H1 (cell line): ENCODE measurements around the gene RCAN3.

Experiments used
- CHD2 ChIP-seq: IDR thresholded peaks from 2 replicates; pipeline ENCODE4 v1.6.1; 2012; ENCODE audit warnings: low read length, improper control_type of control experiment
- POLR2A ChIP-seq, 2 experiments: IDR thresholded peaks; 1 replicate in 1 of 2; 2 replicates in 1 of 2; pipeline ENCODE4 v1.6.1; 2011; ENCODE audit warnings: low read depth in 2 of 2, low read length in 2 of 2, mild to moderate bottlenecking in 2 of 2; ENCODE audit errors: control extremely low read depth in 1 of 2
- RAD21 ChIP-seq, 2 experiments: IDR thresholded peaks in 1 of 2; conservative IDR thresholded peaks in 1 of 2; 2 replicates each; pipeline ENCODE4 v1.6.1; 2011; ENCODE audit warnings: low read depth in 2 of 2, low read length in 2 of 2, improper control_type of control experiment in 1 of 2, inconsistent platforms in 1 of 2, mild to moderate bottlenecking in 1 of 2, moderate library complexity in 1 of 2
- SIRT6 ChIP-seq: IDR thresholded peaks from one replicate; pipeline ENCODE4 v1.7.1; 2012; ENCODE audit warnings: low read length, inconsistent platforms
- ZNF274 ChIP-seq: IDR thresholded peaks from 2 replicates; pipeline ENCODE4 v1.7.0; 2012; ENCODE audit warnings: low read length, borderline replicate concordance; ENCODE audit errors: extremely low read depth
- TF ChIP-seq, protein P1 (sequence below), 3 experiments: IDR thresholded peaks; 1 replicate in 2 of 3; 2 replicates in 1 of 3; pipeline versions ENCODE4 v1.5.1 to v1.6.1; 2011; ENCODE audit warnings: low read length in 3 of 3, mild to moderate bottlenecking in 3 of 3, inconsistent platforms in 2 of 3, low read depth in 1 of 3, moderate library complexity in 1 of 3; ENCODE audit not compliant: insufficient read depth in 1 of 3; ENCODE audit errors: control extremely low read depth in 1 of 3

DNA sequence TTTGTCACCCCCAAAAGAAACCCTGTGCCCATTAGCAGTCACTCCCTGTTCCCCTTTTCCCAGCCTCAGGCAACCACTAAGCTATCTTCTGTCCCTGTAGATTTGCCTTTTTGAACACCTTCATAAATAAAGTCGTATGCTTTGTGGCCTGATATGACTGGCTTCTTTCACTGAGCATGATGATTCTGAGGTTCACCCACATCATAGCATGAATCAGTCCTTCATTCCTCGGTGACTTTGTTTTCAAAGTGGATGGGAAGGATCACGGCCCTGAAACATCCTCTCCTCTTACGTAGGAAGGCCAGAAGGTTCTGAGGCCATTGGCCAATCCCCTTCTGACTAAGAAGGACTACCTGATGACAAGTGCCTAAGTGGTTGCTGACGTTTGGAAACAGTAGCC, 48.0 kb upstream of the RCAN3 start:
- TF ChIP-seq, protein P1, sequence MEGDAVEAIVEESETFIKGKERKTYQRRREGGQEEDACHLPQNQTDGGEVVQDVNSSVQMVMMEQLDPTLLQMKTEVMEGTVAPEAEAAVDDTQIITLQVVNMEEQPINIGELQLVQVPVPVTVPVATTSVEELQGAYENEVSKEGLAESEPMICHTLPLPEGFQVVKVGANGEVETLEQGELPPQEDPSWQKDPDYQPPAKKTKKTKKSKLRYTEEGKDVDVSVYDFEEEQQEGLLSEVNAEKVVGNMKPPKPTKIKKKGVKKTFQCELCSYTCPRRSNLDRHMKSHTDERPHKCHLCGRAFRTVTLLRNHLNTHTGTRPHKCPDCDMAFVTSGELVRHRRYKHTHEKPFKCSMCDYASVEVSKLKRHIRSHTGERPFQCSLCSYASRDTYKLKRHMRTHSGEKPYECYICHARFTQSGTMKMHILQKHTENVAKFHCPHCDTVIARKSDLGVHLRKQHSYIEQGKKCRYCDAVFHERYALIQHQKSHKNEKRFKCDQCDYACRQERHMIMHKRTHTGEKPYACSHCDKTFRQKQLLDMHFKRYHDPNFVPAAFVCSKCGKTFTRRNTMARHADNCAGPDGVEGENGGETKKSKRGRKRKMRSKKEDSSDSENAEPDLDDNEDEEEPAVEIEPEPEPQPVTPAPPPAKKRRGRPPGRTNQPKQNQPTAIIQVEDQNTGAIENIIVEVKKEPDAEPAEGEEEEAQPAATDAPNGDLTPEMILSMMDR (IDR thresholded peaks at IDR 0.05; ENCODE audit: control extremely low read depth in 1 of 3, insufficient read depth in 1 of 3, low read depth in 1 of 3, low read length in 3 of 3) = no peak
- TF ChIP-seq ZNF274 = no peak
- no peak for TF ChIP-seq CHD2
- TF ChIP-seq POLR2A (IDR thresholded peaks at IDR 0.05; ENCODE audit: control extremely low read depth in 1 of 2, low read depth in 2 of 2, low read length in 2 of 2) = no peak
- no peak for TF ChIP-seq RAD21 (IDR thresholded peaks at IDR 0.05 in 1 of 2, conservative IDR thresholded peaks at IDR 0.05 in 1 of 2; ENCODE audit: low read depth in 2 of 2, low read length in 2 of 2)
- no peak for TF ChIP-seq SIRT6
